Measurements from ENCODE around the gene BRWD1.

Gene BRWD1

GRCh38 chr21:39327727-39328126 is 14.3 kb upstream of the BRWD1 start:
- no peak for DNase-seq (ENCODE audit: low read depth in 3 of 3)

GRCh38 chr21:39326607-39327307 is 13.3 kb upstream of the BRWD1 start:
- no peak for DNase-seq (ENCODE audit: low read depth in 3 of 3)

GRCh38 chr21:39325458-39325857 is 12.0 kb upstream of the BRWD1 start:
- no peak for DNase-seq (ENCODE audit: low read depth in 3 of 3)

- DNase-seq (ENCODE audit: low read depth in 3 of 3) = no peak
Observed at GRCh38 chr21:39321424-39321823, 8.0 kb upstream of the BRWD1 start.

- DNase-seq (ENCODE audit: low read depth in 3 of 3) = no peak
Observed at GRCh38 chr21:39319814-39320332, 6.4 kb upstream of the BRWD1 start.

- DNase-seq (ENCODE audit: low read depth in 3 of 3) = no peak
Observed at GRCh38 chr21:39319251-39319756, 5.9 kb upstream of the BRWD1 start.

GRCh38 chr21:39318091-39318959 is 4.9 kb upstream of the BRWD1 start:
- no peak for DNase-seq (ENCODE audit: low read depth in 3 of 3)

- no peak for DNase-seq (ENCODE audit: low read depth in 3 of 3)
Observed at GRCh38 chr21:39317134-39318090, 4.0 kb upstream of the BRWD1 start.

- no peak for DNase-seq (ENCODE audit: low read depth in 3 of 3)
Observed at GRCh38 chr21:39316729-39317128, 3.3 kb upstream of the BRWD1 start.

GRCh38 chr21:39315603-39316445 is 2.4 kb upstream of the BRWD1 start:
- no peak for DNase-seq (ENCODE audit: low read depth in 3 of 3)

- peak; percentile 18 to 34 (median 19) for DNase-seq (ENCODE audit: low read depth in 3 of 3)
Observed at GRCh38 chr21:39314143-39315027, 953 bp upstream of the BRWD1 start.

- DNase-seq (ENCODE audit: low read depth in 3 of 3) = peak; percentile 4 to 20 (median 13)
Observed at GRCh38 chr21:39313042-39313570, 326 bp downstream of the BRWD1 start.

GRCh38 chr21:39312112-39313041 is 1.1 kb downstream of the BRWD1 start:
- peak; percentile 88 to 90 (median 90) for DNase-seq (ENCODE audit: low read depth in 3 of 3)

GRCh38 chr21:39311164-39311563 is 2.3 kb downstream of the BRWD1 start:
- no peak for DNase-seq (ENCODE audit: low read depth in 3 of 3)

GRCh38 chr21:39307466-39307865 is 6.0 kb downstream of the BRWD1 start:
- DNase-seq (ENCODE audit: low read depth in 3 of 3) = no peak

GRCh38 chr21:39300587-39300986 is 12.8 kb downstream of the BRWD1 start:
- DNase-seq (ENCODE audit: low read depth in 3 of 3) = no peak

- no peak for DNase-seq (ENCODE audit: low read depth in 3 of 3)
Observed at GRCh38 chr21:39296891-39297290, 16.5 kb downstream of the BRWD1 start.

GRCh38 chr21:39288987-39289386 is 24.4 kb downstream of the BRWD1 start:
- no peak for DNase-seq (ENCODE audit: low read depth in 3 of 3)
